Fibroblast of the aortic adventitia (primary cell): ENCODE measurements around the gene NR2F2. TPM values are rescaled to one million over a fixed set of nuclear protein-coding genes. Genes with fewer than 3 reads are reported as not detected.

Source experiments
- DNase-seq: peaks from one replicate; pipeline ENCODE4 v3.0.0-alpha.2; 2010; ENCODE audit warnings: low read depth
- H3K4me3 ChIP-seq: 2 replicates; pipeline ENCODE4 v1.5.1; 2011; ENCODE audit warnings: low read depth, mild to moderate bottlenecking, control low read depth, low read length, moderate library complexity
- total RNA-seq: library from RNA; depleted of rRNA; stranded (reverse); fragments of >200 nt; gene quantifications from 2 replicates; pipeline ENCODE4 v1.2.3, GENCODE V29; 2012; ENCODE audit warnings: low replicate concordance
- TF ChIP-seq, protein P1 (sequence below): IDR thresholded peaks from 2 replicates; pipeline ENCODE4 v1.5.1; 2011; ENCODE audit warnings: mild to moderate bottlenecking, low read length, control low read depth, inconsistent platforms; ENCODE audit not compliant: insufficient read depth

Gene NR2F2
- total RNA-seq, 1 donor = 20.2 TPM

DNA sequence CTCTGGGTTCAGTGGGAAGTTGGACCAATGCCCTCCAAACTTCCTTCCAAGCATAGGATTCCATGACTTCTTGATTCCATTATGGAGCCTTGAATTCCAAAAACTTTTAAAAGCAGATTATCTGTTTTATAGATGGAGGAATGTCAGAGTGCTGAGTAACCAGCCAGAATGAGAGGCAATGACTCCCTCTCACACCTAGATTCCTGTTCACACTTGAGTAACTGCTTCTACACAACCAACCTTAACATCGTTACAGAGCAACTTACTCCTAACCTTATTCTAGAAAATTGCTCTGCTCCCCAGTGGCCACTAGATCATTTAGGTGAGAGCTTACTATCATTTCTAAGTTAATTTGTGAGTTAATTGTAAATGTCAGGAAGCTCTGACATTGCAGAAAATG lies 24.2 kb upstream of the NR2F2 start:
- TF ChIP-seq, protein P1, sequence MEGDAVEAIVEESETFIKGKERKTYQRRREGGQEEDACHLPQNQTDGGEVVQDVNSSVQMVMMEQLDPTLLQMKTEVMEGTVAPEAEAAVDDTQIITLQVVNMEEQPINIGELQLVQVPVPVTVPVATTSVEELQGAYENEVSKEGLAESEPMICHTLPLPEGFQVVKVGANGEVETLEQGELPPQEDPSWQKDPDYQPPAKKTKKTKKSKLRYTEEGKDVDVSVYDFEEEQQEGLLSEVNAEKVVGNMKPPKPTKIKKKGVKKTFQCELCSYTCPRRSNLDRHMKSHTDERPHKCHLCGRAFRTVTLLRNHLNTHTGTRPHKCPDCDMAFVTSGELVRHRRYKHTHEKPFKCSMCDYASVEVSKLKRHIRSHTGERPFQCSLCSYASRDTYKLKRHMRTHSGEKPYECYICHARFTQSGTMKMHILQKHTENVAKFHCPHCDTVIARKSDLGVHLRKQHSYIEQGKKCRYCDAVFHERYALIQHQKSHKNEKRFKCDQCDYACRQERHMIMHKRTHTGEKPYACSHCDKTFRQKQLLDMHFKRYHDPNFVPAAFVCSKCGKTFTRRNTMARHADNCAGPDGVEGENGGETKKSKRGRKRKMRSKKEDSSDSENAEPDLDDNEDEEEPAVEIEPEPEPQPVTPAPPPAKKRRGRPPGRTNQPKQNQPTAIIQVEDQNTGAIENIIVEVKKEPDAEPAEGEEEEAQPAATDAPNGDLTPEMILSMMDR = no peak
- no peak for DNase-seq
- H3K4me3 ChIP-seq = no peak overlapping the region

DNA sequence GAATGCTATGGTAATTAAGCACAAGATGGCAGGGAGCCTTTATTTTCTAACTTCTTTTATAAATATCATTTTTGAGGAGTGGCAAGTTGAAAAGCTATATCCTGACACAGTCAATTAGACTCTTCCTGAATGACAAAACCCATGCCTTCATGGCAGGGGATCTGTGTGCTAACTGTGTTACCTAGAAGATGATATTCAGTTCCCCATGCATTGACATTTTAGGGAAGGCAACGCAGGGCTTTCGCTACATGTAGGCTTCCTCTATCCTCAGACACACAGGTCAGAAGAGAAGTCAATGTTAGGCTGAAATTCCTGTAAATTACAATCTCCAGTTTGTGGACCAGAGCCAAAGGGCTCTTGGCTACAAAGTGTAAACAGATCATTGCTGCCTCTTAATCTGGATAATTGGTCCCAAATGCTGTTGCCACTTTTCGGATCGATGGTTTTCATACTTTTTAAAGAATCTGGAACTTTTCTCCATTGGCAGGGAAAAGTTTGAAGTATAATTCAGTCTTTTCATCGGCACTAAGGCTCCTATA lies 22.6 kb upstream of the NR2F2 start:
- no peak overlapping the region for H3K4me3 ChIP-seq
- DNase-seq = no peak
- TF ChIP-seq, protein P1 = no peak

DNA sequence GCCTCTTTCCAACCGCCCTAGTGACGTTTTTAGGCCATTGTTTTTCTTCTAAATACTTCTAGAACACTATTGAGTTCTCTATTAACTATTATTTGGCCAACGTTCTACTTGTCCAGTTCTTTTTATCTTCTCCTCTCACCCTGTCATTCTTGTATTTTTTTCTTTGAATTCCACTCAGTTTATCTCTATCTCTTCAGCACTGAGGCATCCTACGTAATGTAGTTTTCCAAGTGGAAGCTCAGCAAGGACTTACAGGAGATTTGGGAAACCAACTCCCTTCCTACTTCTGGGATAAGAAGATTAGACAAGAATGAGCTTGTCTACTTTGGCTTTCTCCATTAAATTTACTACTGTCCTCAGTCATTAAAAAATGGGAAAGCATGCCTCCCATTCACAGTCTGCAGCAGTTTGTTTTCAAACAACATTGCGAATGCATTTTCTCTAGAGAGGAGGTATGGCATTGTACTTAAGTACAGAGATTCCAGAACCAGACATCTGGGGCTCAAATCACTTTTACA lies 21.3 kb upstream of the NR2F2 start:
- H3K4me3 ChIP-seq = no peak overlapping the region
- no peak for DNase-seq
- TF ChIP-seq, protein P1 = no peak

DNA sequence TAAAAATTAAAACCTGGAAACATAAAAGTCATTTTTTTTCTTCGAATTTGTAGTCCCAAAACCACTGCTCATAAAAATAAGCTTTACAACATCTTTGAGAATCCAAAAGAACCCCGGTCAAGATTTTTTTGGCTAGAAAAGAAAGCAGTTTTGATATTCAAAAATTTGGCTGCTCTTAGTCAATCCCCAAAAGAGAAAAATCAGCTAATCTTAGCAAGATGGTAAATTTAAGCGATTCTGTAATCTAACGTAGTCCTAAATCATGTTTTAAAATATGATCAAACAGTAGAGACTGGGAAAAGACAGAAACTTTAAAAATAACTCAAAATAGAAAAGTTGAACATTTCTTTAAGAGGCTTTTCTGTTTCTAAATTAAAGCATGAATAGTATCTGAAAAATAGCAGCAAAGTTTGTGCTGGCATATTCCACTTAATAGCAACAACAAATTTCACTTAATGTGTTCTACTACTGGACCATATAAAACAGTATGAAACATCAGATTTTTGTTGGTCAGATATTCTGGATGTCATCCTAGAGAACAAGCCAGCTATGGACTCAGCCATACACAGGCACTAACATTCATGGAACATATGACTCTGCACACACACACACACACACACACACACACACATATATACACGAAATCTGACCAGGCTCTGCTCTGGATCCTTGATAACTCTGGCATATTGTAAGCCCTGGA lies 19.1 kb upstream of the NR2F2 start:
- DNase-seq = peak; percentile 25
- TF ChIP-seq, protein P1 = no peak
- no peak overlapping the region for H3K4me3 ChIP-seq

DNA sequence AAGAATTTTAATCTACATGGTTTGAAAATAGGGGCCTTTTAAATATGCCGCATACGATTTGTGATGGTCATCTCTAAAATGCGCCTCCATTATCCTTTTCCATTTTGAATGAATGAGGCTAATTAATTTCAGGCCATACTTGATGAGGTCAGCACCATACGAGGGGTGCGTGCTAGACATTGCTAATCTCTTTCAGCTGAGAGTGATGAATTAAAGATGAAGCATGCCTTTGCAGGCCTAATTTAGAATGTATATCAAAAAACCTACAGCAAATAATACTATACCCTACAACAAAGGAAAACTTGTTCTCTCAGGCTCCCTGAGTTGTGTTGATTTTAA lies 18.6 kb upstream of the NR2F2 start:
- TF ChIP-seq, protein P1 = no peak
- no peak for DNase-seq
- no peak overlapping the region for H3K4me3 ChIP-seq

DNA sequence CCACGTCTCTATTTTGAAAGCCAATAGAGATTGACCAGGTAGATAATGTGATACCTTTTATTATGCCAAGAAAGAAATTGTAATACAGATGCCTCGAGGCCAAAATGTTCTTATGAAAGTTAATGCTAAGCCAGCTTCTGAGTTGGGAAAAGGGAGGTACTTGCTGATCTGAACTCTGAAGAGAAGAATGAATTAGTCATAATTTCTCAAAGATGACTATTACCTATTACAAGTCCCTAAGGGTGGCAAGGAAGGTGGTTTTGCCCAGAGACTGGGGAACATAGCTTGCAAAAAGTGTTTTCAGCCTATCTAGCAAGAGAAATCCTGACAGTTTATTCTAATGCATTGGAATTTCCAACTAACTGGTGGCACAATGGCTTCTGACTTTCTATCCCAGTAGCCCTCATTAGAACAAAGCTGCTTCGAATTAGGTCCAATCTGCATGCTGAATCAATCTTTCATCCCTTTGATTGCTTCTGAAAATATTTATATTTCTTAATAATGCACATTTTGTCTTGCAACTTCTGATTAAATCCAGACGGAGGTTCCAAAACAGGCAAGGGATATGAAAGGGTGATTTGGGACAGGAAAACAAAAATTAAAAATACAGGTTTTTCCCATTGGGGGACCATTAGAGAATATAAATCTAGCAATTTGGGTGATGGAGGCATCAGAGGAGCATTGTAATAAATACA lies 17.7 kb upstream of the NR2F2 start:
- H3K4me3 ChIP-seq = no peak overlapping the region
- TF ChIP-seq, protein P1 = no peak
- peak; percentile 50 for DNase-seq
